ENCODE results near the gene TCF4. TPM values are rescaled to one million over a fixed set of nuclear protein-coding genes. Genes with fewer than 3 reads are reported as not detected.

TCF4 gene
- polyA plus RNA-seq, 1 of the 3 experiments (the other 2 are of a cell fraction), result 39.1 TPM

DNA sequence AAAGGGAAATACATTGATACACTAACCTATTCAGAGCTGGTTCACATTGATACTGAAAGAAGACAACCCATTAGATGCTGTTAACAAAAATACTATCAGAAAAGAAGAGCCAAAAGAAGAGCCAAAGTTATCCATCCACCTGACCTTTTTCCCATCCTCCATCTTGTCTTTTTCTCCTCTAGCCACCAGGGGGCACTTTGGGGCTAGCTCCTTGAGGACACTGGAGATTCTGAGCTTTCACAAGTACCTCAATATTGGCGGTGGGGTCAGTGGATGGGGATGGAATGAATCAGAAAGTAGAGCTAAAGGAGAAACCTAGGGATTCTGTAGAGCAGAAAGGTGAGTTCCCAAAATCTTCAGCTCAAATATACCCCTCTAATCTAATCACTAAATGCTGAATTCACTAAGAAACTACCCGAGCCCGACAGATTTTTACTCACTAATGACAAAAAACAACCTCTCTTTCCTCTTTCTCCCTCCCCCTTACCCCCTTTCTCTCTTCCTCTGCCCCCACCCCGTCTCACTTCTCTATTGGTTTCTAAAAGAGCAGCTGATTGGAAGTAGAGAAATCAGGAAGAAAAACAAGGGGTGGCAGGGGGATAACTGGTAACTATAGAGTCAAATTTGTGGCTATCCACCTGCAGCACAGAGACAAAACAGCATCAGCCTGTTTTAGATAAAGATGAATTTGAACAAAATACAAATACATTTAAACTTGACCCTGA is 203.3 kb downstream of the TCF4 start:
- Histone ChIP-seq H3K36me3 (replicated peaks in 1 of 2; ENCODE audit: control insufficient read depth in 1 of 2, insufficient read depth in 2 of 2, low read length in 1 of 2) (peaks cover 4 to 23% of the 10 kb centered on the region in 2 experiments), H3K27ac (ENCODE audit: low read depth in 2 of 2, low read length in 1 of 2) (no peak overlapping the region), H3K9me2 (no peaks in the 10 kb centered on the region), H3K9ac (no peak overlapping the region), H3K4me1 (ENCODE audit: control insufficient read depth in 1 of 2, insufficient read depth in 2 of 2, low read depth in 1 of 2, low read length in 1 of 2) (peaks cover 0 to 16% of the 10 kb centered on the region in 2 experiments; a peak in 2 of 4 replicates), H2AFZ (ENCODE audit: low read depth) (no peak overlapping the region), H3K9me3 (peaks cover 14% of the 10 kb centered on the region), H3K79me2 (ENCODE audit: insufficient read depth) (peaks cover 80% of the 10 kb centered on the region), H3K4me2 (no peak overlapping the region), H3K4me3 (ENCODE audit: low read depth in 2 of 2, low read length in 1 of 2) (no peak overlapping the region), H3K27me3 (ENCODE audit: insufficient read depth) (no peaks in the 10 kb centered on the region), H3F3A (replicated peaks; ENCODE audit: insufficient read depth) (no peaks in the 10 kb centered on the region), H4K20me1 (ENCODE audit: insufficient read depth) (no peaks in the 10 kb centered on the region)
- ChIA-PET POLR2A (no interaction called here), CTCF (interaction anchor here (0.8 to 2.2 kb wide), 12 partner anchors 10 to 397 kb away, joined by 3 to 7 read pairs (median 4); no protein-coding TSS in a partner anchor)
- WGBS (ENCODE audit: low lambda C conversion rate), result 71% methylated on average over 4 of the region's 4 CpGs
- TF ChIP-seq, protein P1, sequence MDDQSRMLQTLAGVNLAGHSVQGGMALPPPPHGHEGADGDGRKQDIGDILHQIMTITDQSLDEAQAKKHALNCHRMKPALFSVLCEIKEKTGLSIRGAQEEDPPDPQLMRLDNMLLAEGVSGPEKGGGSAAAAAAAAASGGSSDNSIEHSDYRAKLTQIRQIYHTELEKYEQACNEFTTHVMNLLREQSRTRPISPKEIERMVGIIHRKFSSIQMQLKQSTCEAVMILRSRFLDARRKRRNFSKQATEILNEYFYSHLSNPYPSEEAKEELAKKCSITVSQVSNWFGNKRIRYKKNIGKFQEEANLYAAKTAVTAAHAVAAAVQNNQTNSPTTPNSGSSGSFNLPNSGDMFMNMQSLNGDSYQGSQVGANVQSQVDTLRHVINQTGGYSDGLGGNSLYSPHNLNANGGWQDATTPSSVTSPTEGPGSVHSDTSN (IDR thresholded peaks at IDR 0.05), result no peak
- TF ChIP-seq, protein P2, sequence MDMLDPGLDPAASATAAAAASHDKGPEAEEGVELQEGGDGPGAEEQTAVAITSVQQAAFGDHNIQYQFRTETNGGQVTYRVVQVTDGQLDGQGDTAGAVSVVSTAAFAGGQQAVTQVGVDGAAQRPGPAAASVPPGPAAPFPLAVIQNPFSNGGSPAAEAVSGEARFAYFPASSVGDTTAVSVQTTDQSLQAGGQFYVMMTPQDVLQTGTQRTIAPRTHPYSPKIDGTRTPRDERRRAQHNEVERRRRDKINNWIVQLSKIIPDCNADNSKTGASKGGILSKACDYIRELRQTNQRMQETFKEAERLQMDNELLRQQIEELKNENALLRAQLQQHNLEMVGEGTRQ (IDR thresholded peaks at IDR 0.05; ENCODE audit: borderline replicate concordance, low read depth, low read length), result no peak
- TF ChIP-seq RAD21 (IDR thresholded peaks at IDR 0.05; ENCODE audit: low read length) (peak; percentile 76), TCF12 (IDR thresholded peaks at IDR 0.05) (no peak), ELF1 (IDR thresholded peaks at IDR 0.05) (no peak), SMC3 (IDR thresholded peaks at IDR 0.05; ENCODE audit: low read depth, low read length) (peak; percentile 69)
- TF ChIP-seq, protein P3, sequence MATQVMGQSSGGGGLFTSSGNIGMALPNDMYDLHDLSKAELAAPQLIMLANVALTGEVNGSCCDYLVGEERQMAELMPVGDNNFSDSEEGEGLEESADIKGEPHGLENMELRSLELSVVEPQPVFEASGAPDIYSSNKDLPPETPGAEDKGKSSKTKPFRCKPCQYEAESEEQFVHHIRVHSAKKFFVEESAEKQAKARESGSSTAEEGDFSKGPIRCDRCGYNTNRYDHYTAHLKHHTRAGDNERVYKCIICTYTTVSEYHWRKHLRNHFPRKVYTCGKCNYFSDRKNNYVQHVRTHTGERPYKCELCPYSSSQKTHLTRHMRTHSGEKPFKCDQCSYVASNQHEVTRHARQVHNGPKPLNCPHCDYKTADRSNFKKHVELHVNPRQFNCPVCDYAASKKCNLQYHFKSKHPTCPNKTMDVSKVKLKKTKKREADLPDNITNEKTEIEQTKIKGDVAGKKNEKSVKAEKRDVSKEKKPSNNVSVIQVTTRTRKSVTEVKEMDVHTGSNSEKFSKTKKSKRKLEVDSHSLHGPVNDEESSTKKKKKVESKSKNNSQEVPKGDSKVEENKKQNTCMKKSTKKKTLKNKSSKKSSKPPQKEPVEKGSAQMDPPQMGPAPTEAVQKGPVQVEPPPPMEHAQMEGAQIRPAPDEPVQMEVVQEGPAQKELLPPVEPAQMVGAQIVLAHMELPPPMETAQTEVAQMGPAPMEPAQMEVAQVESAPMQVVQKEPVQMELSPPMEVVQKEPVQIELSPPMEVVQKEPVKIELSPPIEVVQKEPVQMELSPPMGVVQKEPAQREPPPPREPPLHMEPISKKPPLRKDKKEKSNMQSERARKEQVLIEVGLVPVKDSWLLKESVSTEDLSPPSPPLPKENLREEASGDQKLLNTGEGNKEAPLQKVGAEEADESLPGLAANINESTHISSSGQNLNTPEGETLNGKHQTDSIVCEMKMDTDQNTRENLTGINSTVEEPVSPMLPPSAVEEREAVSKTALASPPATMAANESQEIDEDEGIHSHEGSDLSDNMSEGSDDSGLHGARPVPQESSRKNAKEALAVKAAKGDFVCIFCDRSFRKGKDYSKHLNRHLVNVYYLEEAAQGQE (IDR thresholded peaks at IDR 0.05; ENCODE audit: low read depth, low read length), result no peak
- TF ChIP-seq, protein P4, sequence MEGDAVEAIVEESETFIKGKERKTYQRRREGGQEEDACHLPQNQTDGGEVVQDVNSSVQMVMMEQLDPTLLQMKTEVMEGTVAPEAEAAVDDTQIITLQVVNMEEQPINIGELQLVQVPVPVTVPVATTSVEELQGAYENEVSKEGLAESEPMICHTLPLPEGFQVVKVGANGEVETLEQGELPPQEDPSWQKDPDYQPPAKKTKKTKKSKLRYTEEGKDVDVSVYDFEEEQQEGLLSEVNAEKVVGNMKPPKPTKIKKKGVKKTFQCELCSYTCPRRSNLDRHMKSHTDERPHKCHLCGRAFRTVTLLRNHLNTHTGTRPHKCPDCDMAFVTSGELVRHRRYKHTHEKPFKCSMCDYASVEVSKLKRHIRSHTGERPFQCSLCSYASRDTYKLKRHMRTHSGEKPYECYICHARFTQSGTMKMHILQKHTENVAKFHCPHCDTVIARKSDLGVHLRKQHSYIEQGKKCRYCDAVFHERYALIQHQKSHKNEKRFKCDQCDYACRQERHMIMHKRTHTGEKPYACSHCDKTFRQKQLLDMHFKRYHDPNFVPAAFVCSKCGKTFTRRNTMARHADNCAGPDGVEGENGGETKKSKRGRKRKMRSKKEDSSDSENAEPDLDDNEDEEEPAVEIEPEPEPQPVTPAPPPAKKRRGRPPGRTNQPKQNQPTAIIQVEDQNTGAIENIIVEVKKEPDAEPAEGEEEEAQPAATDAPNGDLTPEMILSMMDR (IDR thresholded peaks at IDR 0.05), result peak; percentile 72
- peak; percentile 15 for DNase-seq
